ENCODE data around the gene CMAS.

DNA sequence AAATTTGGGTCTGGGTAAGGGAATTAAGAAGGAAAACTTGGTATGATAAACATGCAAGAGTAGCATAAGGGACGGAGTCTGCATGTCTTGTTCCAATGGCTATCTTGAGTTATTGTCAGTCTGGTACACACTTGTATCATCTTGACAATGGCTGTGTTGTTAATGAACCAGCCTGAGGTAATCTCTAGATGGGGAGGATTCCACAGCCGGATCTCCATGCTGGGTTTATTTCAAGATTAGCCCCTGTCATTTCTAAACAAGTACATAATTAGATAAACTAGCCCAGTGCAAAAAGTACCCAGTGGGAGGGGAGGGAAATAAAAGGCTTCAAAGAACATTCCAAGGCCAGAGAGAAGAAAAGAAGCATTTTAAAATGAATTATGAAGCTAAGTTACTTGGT, 16.5 kb upstream of the CMAS start:
- TF ChIP-seq, protein P1, sequence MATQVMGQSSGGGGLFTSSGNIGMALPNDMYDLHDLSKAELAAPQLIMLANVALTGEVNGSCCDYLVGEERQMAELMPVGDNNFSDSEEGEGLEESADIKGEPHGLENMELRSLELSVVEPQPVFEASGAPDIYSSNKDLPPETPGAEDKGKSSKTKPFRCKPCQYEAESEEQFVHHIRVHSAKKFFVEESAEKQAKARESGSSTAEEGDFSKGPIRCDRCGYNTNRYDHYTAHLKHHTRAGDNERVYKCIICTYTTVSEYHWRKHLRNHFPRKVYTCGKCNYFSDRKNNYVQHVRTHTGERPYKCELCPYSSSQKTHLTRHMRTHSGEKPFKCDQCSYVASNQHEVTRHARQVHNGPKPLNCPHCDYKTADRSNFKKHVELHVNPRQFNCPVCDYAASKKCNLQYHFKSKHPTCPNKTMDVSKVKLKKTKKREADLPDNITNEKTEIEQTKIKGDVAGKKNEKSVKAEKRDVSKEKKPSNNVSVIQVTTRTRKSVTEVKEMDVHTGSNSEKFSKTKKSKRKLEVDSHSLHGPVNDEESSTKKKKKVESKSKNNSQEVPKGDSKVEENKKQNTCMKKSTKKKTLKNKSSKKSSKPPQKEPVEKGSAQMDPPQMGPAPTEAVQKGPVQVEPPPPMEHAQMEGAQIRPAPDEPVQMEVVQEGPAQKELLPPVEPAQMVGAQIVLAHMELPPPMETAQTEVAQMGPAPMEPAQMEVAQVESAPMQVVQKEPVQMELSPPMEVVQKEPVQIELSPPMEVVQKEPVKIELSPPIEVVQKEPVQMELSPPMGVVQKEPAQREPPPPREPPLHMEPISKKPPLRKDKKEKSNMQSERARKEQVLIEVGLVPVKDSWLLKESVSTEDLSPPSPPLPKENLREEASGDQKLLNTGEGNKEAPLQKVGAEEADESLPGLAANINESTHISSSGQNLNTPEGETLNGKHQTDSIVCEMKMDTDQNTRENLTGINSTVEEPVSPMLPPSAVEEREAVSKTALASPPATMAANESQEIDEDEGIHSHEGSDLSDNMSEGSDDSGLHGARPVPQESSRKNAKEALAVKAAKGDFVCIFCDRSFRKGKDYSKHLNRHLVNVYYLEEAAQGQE (IDR thresholded peaks at IDR 0.05; ENCODE audit: insufficient replicate concordance, low read depth): no peak
- TF ChIP-seq, protein P2, sequence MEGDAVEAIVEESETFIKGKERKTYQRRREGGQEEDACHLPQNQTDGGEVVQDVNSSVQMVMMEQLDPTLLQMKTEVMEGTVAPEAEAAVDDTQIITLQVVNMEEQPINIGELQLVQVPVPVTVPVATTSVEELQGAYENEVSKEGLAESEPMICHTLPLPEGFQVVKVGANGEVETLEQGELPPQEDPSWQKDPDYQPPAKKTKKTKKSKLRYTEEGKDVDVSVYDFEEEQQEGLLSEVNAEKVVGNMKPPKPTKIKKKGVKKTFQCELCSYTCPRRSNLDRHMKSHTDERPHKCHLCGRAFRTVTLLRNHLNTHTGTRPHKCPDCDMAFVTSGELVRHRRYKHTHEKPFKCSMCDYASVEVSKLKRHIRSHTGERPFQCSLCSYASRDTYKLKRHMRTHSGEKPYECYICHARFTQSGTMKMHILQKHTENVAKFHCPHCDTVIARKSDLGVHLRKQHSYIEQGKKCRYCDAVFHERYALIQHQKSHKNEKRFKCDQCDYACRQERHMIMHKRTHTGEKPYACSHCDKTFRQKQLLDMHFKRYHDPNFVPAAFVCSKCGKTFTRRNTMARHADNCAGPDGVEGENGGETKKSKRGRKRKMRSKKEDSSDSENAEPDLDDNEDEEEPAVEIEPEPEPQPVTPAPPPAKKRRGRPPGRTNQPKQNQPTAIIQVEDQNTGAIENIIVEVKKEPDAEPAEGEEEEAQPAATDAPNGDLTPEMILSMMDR (IDR thresholded peaks at IDR 0.05; ENCODE audit: insufficient read depth, low read length): no peak
- no peak for TF ChIP-seq POLR2AphosphoS5 (IDR thresholded peaks at IDR 0.05; ENCODE audit: low read depth)

Data from HL-60 (cell line).